Retina (tissue), 1 donor: Measurements from ENCODE around the gene GRAMD2B.
"Not testable (repeated sequence)": the region's sequence is repeated elsewhere in the genome, so short reads cannot be mapped to it uniquely, and the experiment has no call there.

ENCODE experiments used
- DNase-seq: peaks from one replicate; pipeline ENCODE4 v3.0.0-alpha.2; 2016

Gene GRAMD2B

DNA sequence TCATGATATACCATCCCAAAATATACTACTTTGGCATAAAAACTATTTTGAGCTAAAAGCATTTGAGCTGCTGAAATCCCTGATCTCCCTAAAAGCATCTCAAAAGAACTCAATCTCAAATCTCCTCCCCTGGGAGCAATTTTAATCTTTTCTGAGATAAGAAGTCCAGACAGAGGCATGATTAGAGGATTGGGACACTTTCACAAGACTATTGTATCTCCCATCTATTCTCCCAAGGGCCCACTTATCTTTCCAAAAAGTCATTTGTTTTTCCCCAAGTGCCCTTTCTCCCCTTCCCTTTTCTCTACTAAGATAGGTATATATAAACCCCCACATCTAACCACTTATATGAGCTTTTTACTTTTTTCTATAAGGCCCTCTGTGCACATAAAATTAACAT is 92.1 kb downstream of the GRAMD2B start:
- no peak for DNase-seq

GRCh38 chr5:126516133-126516532 is 92.9 kb downstream of the GRAMD2B start:
- no peak for DNase-seq

DNA sequence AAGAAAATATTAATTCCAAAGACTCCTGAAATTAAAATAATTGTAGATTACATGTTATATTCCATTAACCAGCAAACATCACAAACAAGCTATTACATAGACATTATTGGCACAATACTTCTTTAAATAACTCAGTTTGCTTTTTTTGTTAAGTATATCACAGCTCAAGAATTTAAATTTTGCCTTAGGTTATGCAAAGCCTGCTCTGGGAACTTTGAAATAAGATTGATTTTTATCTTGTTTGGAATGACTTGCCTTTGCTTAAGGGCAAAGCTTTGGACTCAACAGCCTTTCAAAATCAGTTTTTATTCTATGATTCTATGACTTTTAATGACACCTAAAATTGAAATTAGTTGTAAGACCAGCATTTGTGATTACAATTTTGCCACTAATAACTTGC is 93.6 kb downstream of the GRAMD2B start:
- DNase-seq = no peak

- DNase-seq = not testable (repeated sequence)
Observed at GRCh38 chr5:126519223-126519622, 96.0 kb downstream of the GRAMD2B start.

- DNase-seq = no peak
Observed at GRCh38 chr5:126519637-126520592, 96.7 kb downstream of the GRAMD2B start.

DNA sequence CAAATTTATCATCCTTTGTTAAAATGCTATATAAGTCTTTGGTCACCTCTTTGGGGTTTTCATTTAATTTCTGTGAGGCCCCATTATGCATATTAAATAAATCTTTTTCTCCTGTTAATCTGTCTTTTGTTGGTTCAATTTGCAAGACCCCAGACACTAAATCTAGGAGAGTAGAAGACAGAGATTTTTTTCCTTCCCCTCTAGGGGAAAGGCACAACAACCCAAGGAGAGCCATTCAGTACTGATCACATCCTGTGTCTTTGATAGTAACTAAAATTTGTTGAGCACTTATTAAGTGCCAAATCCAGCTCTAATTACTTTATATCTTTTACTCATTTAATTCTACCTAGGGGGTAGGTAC is 97.4 kb downstream of the GRAMD2B start:
- DNase-seq = no peak

DNA sequence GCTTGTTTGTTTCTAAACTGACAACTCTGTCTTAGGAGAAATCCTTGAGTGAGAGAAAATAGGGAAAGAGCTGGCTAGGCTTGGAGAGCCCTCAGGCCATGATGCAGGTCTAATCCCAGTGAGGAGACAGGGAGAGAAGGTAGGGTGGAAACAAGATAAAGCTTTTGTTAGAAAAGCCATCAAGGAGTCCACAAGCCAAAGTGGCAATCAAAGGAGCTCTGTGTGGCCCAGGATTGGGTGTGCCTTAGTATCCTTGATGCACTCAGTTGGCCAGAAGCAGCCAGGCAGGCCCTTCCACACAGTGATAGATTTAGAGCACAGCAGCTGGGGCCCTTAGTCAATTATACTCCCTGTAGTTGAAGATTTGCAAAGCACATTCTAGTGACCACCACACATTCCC is 97.9 kb downstream of the GRAMD2B start:
- no peak for DNase-seq

GRCh38 chr5:126523818-126524510 is 100.8 kb downstream of the GRAMD2B start:
- DNase-seq = no peak

- DNase-seq = no peak
Observed at GRCh38 chr5:126525630-126526245, 102.5 kb downstream of the GRAMD2B start.

DNA sequence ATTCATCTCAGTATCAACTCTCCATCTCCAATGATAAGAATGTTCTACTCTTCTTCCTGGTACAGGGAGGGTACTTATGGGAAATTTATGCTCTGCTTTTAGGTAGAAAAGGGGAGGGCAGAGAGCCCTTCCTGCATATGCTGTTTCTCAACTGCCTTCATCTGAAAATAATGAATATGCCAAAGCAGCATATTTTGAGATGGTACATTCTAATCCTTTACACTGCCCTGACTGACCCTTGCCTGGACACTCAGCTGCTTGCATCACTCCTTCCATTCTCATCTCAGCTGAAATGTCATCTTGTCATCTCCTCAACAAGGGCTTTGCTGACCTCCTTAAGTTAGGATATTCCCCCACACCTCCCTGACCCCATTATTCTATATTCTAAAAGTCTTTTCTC is 103.3 kb downstream of the GRAMD2B start:
- no peak for DNase-seq

- no peak for DNase-seq
Observed at GRCh38 chr5:126527158-126527557, 103.9 kb downstream of the GRAMD2B start.

DNA sequence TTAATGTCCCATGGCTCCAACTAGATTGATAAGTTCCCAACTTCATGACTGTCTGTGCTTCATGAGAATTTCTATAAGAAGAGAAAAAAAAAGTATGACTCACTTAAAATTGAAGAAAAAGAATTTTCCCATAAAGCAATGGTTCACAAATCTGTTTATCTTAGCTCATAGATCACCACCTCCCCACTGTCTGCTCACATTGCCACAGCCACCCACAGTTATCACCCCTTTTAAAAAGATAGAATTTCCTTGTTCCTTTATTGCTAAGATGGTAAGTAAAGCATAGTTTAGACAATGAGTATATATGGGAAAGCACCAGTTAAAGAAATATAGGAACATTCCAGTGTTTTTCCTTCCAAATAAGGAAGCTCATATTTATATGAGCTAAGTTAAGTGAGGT is 104.7 kb downstream of the GRAMD2B start:
- DNase-seq = no peak

GRCh38 chr5:126531543-126532120 is 108.4 kb downstream of the GRAMD2B start:
- DNase-seq = no peak

DNA sequence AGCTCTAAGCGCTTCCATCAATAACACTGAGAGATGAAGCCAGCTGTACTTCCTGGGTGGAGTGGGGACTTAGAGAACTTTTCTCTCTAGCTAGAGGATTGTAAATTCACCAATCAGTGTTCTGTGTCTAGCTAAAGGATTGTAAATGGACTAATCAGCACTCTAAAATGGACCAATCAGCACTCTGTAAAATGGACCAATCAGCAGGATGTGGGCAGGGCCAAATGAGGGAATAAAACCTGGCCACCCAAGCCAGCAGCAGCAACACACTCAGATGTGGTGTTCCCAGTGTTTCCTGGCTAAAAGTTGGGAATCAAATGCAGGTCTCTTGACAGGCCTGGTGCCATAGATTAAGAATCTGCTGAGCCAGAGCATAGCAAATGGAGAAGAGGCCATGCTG is 111.3 kb downstream of the GRAMD2B start:
- no peak for DNase-seq

DNA sequence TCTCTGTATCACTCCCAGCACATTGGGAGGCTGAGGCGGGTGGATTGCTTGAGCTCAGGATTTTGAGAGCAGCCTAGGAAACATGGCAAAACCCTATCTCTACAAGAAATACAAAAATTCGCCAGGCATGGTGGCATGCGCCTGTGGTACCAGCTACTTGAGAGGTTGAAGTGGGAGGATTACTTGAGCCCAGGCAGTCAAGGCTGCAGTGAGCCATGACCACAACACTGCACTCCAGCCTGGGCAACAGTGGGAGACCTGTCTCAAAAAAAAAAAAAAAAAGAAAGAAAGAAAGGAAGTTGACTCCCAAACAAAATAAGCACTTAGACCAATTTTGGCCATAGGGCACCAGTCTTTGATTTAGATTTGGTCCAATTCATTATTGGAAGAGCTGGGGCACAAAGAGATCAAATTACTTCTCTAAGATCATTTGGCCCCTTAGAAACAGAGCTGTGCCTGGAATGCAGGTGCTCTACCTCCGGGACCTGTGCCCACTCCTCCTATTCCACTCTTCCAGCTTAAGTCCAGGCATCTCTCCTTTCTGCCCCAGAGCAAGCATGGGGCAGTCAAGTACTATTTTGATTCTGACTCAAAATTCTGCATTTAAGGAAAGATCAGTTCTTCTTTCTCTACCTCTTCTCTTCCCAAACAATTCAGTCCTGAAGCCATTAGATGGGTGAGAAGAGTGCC is 112.8 kb downstream of the GRAMD2B start:
- no peak for DNase-seq

DNA sequence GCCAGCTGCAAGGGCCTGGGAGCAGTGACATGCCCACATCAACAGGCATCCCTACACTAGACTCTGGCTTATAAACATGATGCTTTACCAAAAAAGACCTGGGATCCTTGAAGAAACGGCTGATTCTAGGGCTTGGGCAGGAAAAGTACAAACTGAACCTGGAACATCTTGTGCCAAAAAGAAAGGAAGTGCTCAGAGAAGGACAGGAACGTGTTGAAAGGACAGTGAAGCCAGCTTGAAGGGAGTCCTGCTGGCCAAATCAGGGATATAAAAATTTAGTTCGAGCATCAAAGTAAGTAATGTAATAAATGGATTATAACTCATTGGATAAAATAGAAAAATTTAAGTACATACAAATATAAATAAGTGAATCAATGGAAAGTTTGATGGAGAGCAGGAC is 113.7 kb downstream of the GRAMD2B start:
- DNase-seq = no peak

DNA sequence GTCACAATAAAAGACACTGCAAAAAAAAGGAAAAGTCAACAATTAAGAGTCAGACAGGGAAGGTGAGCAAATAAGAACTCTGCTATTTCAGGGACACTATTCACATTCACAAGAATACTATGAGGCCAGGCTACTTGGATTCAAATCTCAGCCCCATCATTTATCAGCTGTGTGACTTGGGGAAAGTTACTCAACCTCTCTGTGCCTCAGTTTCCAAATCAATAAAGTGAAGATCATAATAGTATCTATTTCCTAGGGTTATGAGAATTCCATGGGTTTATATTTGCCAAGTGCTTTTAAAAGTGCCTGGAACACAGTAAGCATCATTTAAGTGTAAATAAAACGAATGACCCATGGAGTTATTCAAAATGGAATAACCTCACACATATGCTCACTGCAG is 115.4 kb downstream of the GRAMD2B start:
- DNase-seq = no peak

- DNase-seq = no peak
Observed at GRCh38 chr5:126540631-126541030, 117.4 kb downstream of the GRAMD2B start.

DNA sequence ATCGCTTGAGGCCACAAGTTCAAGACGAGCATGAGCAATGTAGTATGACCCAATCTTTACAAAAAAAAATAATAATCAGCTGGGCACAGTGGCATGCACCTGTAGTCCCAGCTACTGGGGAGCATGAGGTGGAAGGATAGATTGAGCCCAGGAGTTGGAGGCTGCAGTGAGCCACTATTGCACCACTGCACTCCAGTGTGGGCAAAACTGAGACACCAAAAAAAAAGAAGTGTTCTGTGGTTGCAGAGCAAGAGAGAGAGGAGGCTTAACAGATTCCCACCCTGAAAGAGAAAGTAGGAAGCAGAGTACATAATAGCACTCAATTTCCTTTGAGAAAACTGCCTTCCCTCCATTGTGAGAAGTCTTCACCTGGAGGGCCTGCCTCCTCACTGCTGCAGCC is 119.2 kb downstream of the GRAMD2B start:
- no peak for DNase-seq

DNA sequence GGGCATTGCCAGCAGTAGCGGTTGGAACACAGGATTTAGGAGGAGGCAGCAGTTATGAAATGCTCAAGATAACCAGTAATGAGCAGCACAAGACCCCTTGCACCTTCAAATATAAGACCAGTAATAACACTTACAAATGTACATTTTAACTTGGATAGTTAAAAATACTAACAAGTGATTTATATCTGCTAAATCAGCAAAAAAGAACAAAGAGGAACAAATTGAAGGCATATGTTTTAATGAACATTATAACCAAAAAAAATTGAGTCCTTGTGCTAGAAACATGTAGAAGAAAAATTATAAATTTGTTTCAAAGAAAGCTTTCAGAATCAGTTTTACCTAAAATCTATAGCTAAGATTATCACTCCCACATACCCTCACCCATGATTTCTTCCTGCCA is 119.8 kb downstream of the GRAMD2B start:
- DNase-seq = no peak

DNA sequence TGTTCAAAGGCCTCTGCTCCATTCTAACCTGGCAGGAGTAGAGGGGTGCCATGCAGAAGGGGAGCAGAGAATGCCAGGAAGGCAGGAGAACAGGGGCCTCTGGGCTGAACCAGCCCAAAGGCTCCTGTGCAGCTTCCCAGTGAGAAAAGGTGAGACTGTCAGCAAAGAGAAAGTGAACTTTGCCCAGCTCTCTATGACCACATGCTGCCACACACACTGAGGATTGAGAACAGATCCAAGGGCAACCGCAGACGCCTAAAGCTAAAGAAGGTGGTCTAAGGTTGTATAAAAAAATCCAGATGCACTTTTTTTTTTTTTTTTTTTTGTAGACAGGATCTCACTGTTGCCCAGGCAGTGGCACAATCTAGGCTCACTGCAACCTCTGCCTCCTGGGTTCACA is 120.5 kb downstream of the GRAMD2B start:
- no peak for DNase-seq
